Endodermal cell (in vitro differentiated cells): ENCODE measurements around the gene M1AP. TPM values are rescaled to one million over a fixed set of nuclear protein-coding genes. Genes with fewer than 3 reads are reported as not detected.

Experiments used
- DNase-seq: peaks from one replicate; pipeline ENCODE4 v3.0.0-alpha.2; 2017
- H3K27ac ChIP-seq: 2 replicates; pipeline ENCODE4 v1.5.1; 2013; ENCODE audit warnings: mild to moderate bottlenecking, low read depth, low read length, moderate library complexity
- H3K27me3 ChIP-seq: 2 replicates; pipeline ENCODE4 v1.6.1; 2013; ENCODE audit warnings: mild to moderate bottlenecking, low read length, moderate library complexity; ENCODE audit not compliant: insufficient read depth, control insufficient read depth, poor library complexity, severe bottlenecking
- H3K36me3 ChIP-seq: 2 replicates; pipeline ENCODE4 v1.7.0; 2013; ENCODE audit warnings: mild to moderate bottlenecking, low read length, moderate library complexity; ENCODE audit not compliant: control insufficient read depth, insufficient read depth
- H3K4me1 ChIP-seq: one replicate; pipeline ENCODE4 v1.7.0; 2013; ENCODE audit warnings: low read length; ENCODE audit not compliant: control insufficient read depth, insufficient read depth
- H3K4me3 ChIP-seq: 2 replicates; pipeline ENCODE4 v1.5.1; 2013; ENCODE audit warnings: mild to moderate bottlenecking, low read length, moderate library complexity
- H3K9ac ChIP-seq: 2 replicates; pipeline ENCODE4 v1.6.1; 2013; ENCODE audit warnings: mild to moderate bottlenecking, low read length, moderate library complexity; ENCODE audit not compliant: poor library complexity, severe bottlenecking; ENCODE audit errors: extremely low read depth
- H3K9me3 ChIP-seq: 2 replicates; pipeline ENCODE4 v1.6.1; 2013; ENCODE audit warnings: mild to moderate bottlenecking, low read length, moderate library complexity; ENCODE audit not compliant: control insufficient read depth
- H3K27ac Mint-ChIP-seq: 2 replicates; pipeline ENCODE4 v1.8.0; 2020; ENCODE audit warnings: mixed read lengths
- H3K27me3 Mint-ChIP-seq: 2 replicates; pipeline ENCODE4 v1.8.0; 2021; ENCODE audit warnings: mild to moderate bottlenecking, mixed read lengths; ENCODE audit not compliant: insufficient read depth
- H3K36me3 Mint-ChIP-seq: 2 replicates; pipeline ENCODE4 v1.8.0; 2020; ENCODE audit warnings: low read depth, mixed read lengths
- H3K4me1 Mint-ChIP-seq: 2 replicates; pipeline ENCODE4 v1.8.0; 2020; ENCODE audit warnings: mixed read lengths
- H3K4me3 Mint-ChIP-seq: 2 replicates; pipeline ENCODE4 v1.8.0; 2020; ENCODE audit warnings: mild to moderate bottlenecking, moderate library complexity, mixed read lengths
- H3K9me3 Mint-ChIP-seq: 2 replicates; pipeline ENCODE4 v1.8.0; 2020; ENCODE audit warnings: mild to moderate bottlenecking, mixed read lengths
- CTCF ChIP-seq: fragments of 200-600 bp; sonication (generic); conservative IDR thresholded peaks from 2 replicates; pipeline ENCODE4 v1.5.0; 2021; ENCODE audit warnings: antibody characterized with exemption, mild to moderate bottlenecking
- WGBS, 2 experiments: methylation state at CpG; one replicate each; pipeline versions ENCODE4 v1.1.5 to v1.1.7; 2013; ENCODE audit warnings: missing lambda C conversion rate in 2 of 2, mixed read lengths in 1 of 2; ENCODE audit not compliant: insufficient coverage in 1 of 2, insufficient read length in 1 of 2; 5-methylcytosine and 5-hydroxymethylcytosine counted together
- total RNA-seq, 2 donors: library from RNA; stranded (reverse); fragmentation: NEBNext Ultra II Directional in 1 of 2; extraction: Animal tissue kit (Norgen Biotek cat#: 25700) in 1 of 2; gene quantifications; 2 replicates in 1 of 2; 3 replicates in 1 of 2; pipeline ENCODE4 v1.2.1, GENCODE V29; 2021

M1AP gene
- total RNA-seq, 2 donors from 2014 or later = 3.8 to 5.5 TPM

GRCh38 chr2:74556159-74556558 lies 92.0 kb downstream of the M1AP start:
- H3K27ac Mint-ChIP-seq = no peak overlapping the region
- Histone ChIP-seq H3K9me3 (no peaks in the 10 kb centered on the region), H3K4me3 (no peak overlapping the region), H3K4me1 (no peaks in the 10 kb centered on the region), H3K36me3 (no peaks in the 10 kb centered on the region), H3K27ac (no peak overlapping the region), H3K9ac (no peak overlapping the region), H3K27me3 (peaks cover 54% of the 10 kb centered on the region)
- H3K36me3 Mint-ChIP-seq = peaks cover 6% of the 10 kb centered on the region
- no peak for DNase-seq
- H3K4me1 Mint-ChIP-seq = peaks cover 15% of the 10 kb centered on the region
- H3K4me3 Mint-ChIP-seq = peak overlapping the region; percentile 88
- H3K27me3 Mint-ChIP-seq = peaks cover 67% of the 10 kb centered on the region
- no peak for TF ChIP-seq CTCF
- WGBS, 2 experiments = 82 to 90% methylated on average over 8 to 14 of the region's 14 CpGs
- no peaks in the 10 kb centered on the region for H3K9me3 Mint-ChIP-seq

GRCh38 chr2:74555610-74556103 lies 92.5 kb downstream of the M1AP start:
- H3K27me3 ChIP-seq = peaks cover 59% of the 10 kb centered on the region
- no peak overlapping the region for H3K27ac ChIP-seq
- H3K4me3 Mint-ChIP-seq = peak overlapping the region; percentile 88
- H3K27ac Mint-ChIP-seq = no peak overlapping the region
- H3K36me3 ChIP-seq = no peaks in the 10 kb centered on the region
- peak; percentile 58 for DNase-seq
- no peaks in the 10 kb centered on the region for H3K9me3 ChIP-seq
- H3K9me3 Mint-ChIP-seq = no peaks in the 10 kb centered on the region
- H3K4me1 ChIP-seq = no peaks in the 10 kb centered on the region
- 72 to 77% methylated on average over 12 to 17 of the region's 17 CpGs for WGBS, 2 experiments
- H3K9ac ChIP-seq = no peak overlapping the region
- peaks cover 71% of the 10 kb centered on the region for H3K27me3 Mint-ChIP-seq
- H3K4me1 Mint-ChIP-seq = peaks cover 14% of the 10 kb centered on the region
- H3K36me3 Mint-ChIP-seq = peaks cover 6% of the 10 kb centered on the region
- peak overlapping the region; percentile 96 for H3K4me3 ChIP-seq
- no peak for TF ChIP-seq CTCF

GRCh38 chr2:74554820-74555531 lies 93.2 kb downstream of the M1AP start:
- H3K4me1 Mint-ChIP-seq = peaks cover 7% of the 10 kb centered on the region
- H3K36me3 ChIP-seq = no peaks in the 10 kb centered on the region
- H3K4me3 Mint-ChIP-seq = peak overlapping the region; percentile 88
- peaks cover 6% of the 10 kb centered on the region for H3K36me3 Mint-ChIP-seq
- WGBS, 2 experiments = 2 to 3% methylated on average over 22 to 58 of the region's 58 CpGs
- peaks cover 71% of the 10 kb centered on the region for H3K27me3 Mint-ChIP-seq
- H3K4me1 ChIP-seq = no peaks in the 10 kb centered on the region
- H3K27ac Mint-ChIP-seq = peak overlapping the region; percentile 92
- peak; percentile 28 for TF ChIP-seq CTCF
- H3K27me3 ChIP-seq = peaks cover 66% of the 10 kb centered on the region
- H3K9me3 ChIP-seq = no peaks in the 10 kb centered on the region
- H3K9ac ChIP-seq = peak overlapping the region; percentile 60
- DNase-seq = peak; percentile 85
- H3K27ac ChIP-seq = no peak overlapping the region
- peak overlapping the region; percentile 96 for H3K4me3 ChIP-seq
- H3K9me3 Mint-ChIP-seq = no peaks in the 10 kb centered on the region
